GM18508 (cell line): ENCODE data around the gene BIRC6.
A peak's percentile ranks its signal among the peaks of the same experiment; 100 is the strongest.
"Not testable (repeated sequence)": the region's sequence is repeated elsewhere in the genome, so short reads cannot be mapped to it uniquely, and the experiment has no call there.

Experiments used
- ATAC-seq: cut with Tn5 transposase; IDR thresholded peaks from one replicate; pipeline ENCODE4 v1.9.1; 2021; ENCODE audit warnings: moderate number of reproducible peaks; ENCODE audit not compliant: insufficient read depth, unreplicated experiment

Gene BIRC6

GRCh38 chr2:32498306-32498705 is 141.5 kb downstream of the BIRC6 start:
- no peak for ATAC-seq

- ATAC-seq: no peak
Observed at GRCh38 chr2:32502941-32503340, 146.1 kb downstream of the BIRC6 start.

DNA sequence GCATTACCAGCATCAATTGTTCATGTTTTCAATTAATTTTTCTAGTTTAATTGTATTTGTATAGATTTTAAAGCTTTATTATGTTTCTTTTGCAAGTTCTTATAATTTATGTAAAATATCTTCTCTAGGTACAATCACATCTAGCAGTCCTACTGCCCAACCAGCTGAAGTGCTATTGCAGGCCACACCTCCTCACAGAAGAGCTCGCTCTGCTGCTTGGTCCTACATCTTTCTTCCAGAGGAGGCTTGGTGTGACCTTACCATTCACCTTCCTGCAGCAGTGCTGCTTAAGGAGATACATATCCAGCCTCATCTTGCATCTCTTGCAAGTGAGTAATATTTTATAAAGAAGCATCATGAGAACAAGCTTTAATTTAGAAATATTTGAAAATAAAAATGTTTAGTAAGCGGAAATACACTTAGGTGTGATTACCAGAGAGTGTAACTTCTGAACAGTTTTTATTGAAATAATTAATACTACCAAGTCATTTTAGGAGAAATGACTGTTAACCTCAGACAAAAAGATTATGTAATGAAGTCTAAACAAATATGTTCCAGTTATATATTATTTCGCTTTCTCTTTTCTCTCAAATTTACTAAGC is 148.2 kb downstream of the BIRC6 start:
- ATAC-seq: no peak

DNA sequence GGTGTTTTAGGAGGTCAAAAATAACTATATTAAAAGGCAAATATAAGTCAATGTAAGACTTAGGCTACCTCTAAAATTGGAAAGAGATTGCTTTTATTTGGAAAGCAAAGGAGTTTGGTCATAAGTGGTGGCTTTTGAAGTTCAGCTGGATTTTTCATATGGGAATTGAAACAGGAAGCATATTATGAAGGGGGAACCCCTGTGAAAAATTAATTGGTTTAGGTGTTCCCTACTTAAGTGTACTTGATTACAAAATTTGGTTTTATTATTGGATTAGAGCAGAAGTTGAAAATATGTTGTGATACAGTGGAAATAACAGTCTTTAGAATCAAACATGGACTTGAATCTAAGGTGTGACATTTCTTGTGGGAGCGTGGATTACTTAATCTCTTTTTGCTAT is 149.6 kb downstream of the BIRC6 start:
- no peak for ATAC-seq

GRCh38 chr2:32514946-32515345 is 158.1 kb downstream of the BIRC6 start:
- no peak for ATAC-seq

DNA sequence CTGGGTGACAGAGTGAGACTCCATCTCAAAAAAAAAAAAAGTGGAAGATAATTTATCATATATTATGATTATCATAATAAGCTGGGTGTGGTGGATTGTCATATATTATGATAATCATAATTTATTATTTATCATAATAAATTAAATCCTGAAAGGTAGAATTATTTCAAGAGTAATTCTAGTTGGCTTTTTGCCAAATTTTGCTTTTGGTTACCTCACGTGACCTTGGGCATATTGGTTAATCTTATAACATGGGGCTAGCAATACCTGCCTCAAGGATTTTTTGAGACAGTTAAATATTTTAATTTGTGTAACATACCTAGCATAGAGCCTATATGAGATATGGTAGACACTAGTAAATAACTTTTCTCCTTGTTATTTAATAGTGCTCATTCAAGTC is 159.7 kb downstream of the BIRC6 start:
- no peak for ATAC-seq

GRCh38 chr2:32522770-32523169 is 165.9 kb downstream of the BIRC6 start:
- ATAC-seq: no peak

DNA sequence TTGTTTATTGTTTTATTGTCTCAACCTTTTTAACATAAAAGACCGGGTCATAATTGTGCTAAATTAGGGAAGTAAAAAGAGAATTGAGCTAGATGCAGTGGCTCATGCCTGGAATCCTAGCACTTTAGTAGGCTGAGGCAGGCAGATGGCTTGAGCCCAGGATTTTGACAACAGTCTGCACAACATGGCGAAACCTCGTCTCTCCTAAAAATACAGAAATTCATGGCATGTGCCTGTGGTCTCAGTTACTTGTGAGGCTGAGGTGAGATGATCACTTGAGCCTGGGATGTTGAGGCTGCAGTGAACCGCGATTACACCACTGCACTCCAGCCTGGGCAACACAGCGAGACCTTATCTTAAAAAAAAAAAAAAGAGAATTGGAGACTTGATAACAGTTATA is 166.9 kb downstream of the BIRC6 start:
- no peak for ATAC-seq

DNA sequence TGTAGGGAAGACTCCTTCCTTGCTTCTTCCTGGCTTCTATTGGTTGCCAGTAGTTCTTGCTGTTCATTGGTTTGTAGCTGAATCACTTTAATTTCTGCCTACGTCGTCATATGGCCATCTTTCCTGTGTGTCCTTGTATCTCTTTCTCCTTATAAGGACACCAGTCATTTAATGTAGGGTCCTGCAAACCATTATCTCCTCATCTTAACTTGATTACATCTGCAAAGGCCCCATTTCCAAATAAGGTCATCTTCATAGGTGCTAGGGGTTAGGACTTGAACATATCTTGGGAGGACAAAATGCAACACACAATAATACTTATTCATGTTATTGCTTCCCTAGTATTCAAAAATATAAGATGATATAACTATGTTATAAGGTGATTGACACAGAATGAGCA is 175.5 kb downstream of the BIRC6 start:
- no peak for ATAC-seq

DNA sequence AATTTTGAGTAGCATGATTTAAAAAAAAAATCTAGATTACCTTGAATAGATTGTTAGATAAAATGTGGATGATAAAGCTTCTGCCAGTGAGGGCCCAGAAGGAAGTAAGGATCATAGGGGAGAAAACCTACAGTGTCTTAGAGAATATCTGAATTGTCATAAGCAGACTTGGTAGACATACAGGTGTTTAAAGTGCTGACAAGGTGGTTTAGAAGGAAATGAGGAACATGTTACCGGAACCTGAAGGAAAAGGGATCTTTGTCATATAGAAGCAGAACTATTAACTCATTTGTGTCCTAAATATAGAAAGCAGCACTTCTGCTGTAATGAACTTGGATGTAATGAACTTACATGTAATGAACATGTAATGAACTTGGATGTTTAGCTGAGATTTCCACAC is 176.1 kb downstream of the BIRC6 start:
- no peak for ATAC-seq

DNA sequence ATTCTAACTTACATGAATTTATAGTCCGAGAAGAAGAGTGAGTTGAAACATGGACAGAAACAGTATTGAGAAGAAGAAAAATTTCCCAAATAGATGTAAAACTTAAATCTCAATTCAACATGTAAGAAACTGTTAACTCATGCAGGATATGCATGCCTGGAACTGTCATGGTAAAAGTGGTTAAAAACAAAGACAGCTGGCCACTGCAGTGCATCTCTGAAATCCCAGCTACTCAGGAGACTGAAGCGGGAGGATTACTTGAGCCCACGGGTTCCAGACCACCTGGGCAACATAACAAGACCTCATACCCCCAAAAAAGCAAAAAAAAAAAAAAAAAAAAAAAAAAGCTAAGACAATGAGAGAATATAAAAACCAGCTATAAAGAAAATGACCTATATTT is 178.0 kb downstream of the BIRC6 start:
- ATAC-seq: no peak

DNA sequence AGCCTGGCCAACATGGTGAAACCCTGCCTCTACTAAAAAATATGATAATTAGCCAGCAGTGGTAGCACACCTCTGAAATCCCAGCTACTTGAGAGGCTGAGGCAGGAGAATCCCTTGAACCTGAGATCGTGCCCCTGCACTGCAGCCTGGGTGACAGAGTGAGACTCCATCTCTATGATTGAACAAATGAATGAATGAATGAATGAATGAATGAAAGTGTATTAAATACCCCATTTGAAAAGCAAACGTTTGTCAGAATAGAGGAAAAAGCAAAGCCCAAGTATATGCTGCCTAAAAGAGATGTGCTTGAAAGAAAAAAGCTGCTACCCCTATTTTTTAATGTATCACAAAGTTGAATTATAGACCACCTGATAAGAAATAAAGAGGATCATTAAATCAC is 181.9 kb downstream of the BIRC6 start:
- ATAC-seq: no peak

DNA sequence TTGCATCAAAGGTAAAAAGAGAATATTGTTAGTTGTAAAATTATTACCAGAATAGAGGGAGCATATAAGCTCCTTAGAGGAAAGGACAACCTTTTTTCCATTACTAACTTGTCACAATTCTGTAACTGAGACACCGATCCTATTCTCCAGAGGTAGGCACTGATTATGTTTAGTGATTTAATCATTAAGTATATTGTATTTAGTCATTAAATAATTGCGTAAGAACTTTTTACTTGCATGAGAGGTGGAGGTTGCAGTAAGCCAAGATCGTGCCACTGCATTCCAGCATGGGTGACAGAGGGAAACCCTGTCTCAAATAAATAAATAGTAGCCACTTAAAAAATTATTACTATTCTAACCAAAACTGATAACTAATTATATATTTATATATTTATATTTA is 195.7 kb downstream of the BIRC6 start:
- not testable (repeated sequence) for ATAC-seq

GRCh38 chr2:32553829-32554432 is 197.1 kb downstream of the BIRC6 start:
- peak; percentile 62 for ATAC-seq

- ATAC-seq: no peak
Observed at GRCh38 chr2:32558492-32558891, 201.7 kb downstream of the BIRC6 start.

DNA sequence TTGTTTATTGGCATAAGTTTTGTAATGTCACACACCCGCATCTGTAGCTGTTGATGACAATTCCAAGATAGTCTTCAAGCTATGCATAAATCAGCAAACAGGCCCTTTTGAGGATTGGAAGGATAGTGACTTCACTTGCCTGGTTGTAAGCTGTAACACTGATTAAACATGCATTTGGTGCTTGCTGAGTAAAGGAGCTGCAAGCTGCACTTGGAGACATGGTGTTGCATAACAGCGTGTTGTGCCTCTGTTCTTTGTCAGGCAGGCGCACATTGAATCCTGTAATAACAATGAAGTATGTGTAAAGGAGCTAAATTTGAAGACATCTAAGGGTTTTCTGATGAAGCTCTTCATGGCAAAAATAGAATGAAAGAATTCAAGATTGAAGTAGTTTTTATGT is 202.3 kb downstream of the BIRC6 start:
- ATAC-seq: no peak

DNA sequence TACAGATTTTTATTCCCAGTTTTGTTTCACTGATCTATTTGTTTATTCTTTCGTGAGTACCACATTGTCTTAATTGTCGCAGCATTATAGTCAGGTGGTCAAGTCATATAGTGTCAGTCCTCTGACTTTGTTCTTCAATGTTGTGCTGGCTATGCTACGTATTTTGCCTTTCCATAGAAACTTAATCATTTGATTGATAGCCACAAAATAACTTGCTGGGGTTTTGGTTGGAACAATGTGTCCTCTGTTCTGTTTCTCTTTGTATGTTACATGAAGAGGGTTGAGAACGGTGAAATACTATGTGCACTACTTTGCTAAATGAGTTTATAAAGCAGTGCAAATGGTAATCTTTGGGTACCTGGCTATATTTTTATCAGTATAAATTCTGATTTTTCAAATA is 206.1 kb downstream of the BIRC6 start:
- no peak for ATAC-seq

DNA sequence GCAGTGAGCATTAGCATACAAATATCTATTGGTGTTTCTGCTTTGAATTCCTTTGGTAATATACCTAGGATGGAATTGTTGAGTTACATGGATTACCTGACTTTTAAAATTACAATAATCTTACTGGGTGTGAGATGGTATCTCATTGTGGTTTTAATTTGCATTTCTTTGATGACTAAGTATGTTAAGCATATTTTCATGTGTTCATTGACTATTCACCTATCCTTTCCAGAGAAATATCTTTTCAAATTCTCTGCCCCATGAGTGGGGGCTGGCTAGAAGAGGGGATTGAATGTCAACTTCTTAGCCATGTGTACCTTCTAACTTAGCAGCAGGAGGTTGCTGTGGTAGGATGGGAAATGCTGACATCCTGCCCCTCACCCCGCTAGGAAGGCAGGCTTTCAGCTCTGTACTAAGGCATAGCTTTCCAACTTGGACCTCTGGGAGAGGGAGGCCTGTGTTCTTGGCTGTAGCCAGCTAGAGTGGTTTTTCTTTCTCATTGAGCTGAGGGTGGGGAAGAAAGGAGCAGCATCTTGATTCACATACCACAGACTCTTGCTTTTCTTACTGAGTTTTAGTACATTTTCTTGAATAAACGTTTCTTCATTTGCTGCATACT is 207.7 kb downstream of the BIRC6 start:
- ATAC-seq: no peak

GRCh38 chr2:32565902-32566301 is 209.1 kb downstream of the BIRC6 start:
- ATAC-seq: no peak

GRCh38 chr2:32572030-32572429 is 215.2 kb downstream of the BIRC6 start:
- no peak for ATAC-seq

GRCh38 chr2:32572737-32573136 is 215.9 kb downstream of the BIRC6 start:
- no peak for ATAC-seq
